CD14-positive monocyte (primary cell): ENCODE measurements around the gene ATRN. TPM values are rescaled to one million over a fixed set of nuclear protein-coding genes. Genes with fewer than 3 reads are reported as not detected.
"Not testable (repeated sequence)": the region's sequence is repeated elsewhere in the genome, so short reads cannot be mapped to it uniquely, and the experiment has no call there.

Source experiments
- DNase-seq, 3 donors: peaks; one replicate each; pipeline ENCODE4 v3.0.0-alpha.2; 2011 to 2022
- H2AFZ ChIP-seq: 2 replicates; pipeline ENCODE4 v1.6.0; 2012; ENCODE audit warnings: mild to moderate bottlenecking, low read depth, low read length, inconsistent platforms; ENCODE audit not compliant: insufficient read depth, poor library complexity, severe bottlenecking
- H3K27ac ChIP-seq, 2 donors: 1 replicate in 1 of 2; 2 replicates in 1 of 2; pipeline ENCODE4 v1.5.1; 2012 to 2013; ENCODE audit warnings: low read length in 2 of 2, control low read depth in 1 of 2, inconsistent platforms in 1 of 2, low read depth in 1 of 2, mild to moderate bottlenecking in 1 of 2
- H3K27me3 ChIP-seq, 2 donors: one replicate each; pipeline versions ENCODE4 v1.6.0 to v1.6.1; 2011 to 2013; ENCODE audit warnings: low read length in 2 of 2; ENCODE audit not compliant: control insufficient read depth in 2 of 2, insufficient read depth in 2 of 2
- H3K36me3 ChIP-seq, 2 donors: replicated peaks in 1 of 2; 1 replicate in 1 of 2; 2 replicates in 1 of 2; pipeline versions ENCODE4 v1.5.1 to v1.6.1; 2012 to 2013; ENCODE audit warnings: low read length in 2 of 2, control low read depth in 1 of 2, inconsistent platforms in 1 of 2, mild to moderate bottlenecking in 1 of 2; ENCODE audit not compliant: insufficient read depth in 2 of 2, control insufficient read depth in 1 of 2
- H3K4me1 ChIP-seq, 2 donors: 1 replicate in 1 of 2; 2 replicates in 1 of 2; pipeline versions ENCODE4 v1.5.1 to v1.6.1; 2012 to 2013; ENCODE audit warnings: low read length in 2 of 2, control low read depth in 1 of 2, inconsistent platforms in 1 of 2, mild to moderate bottlenecking in 1 of 2, moderate library complexity in 1 of 2; ENCODE audit not compliant: insufficient read depth in 2 of 2, control insufficient read depth in 1 of 2
- H3K4me2 ChIP-seq: replicated peaks from 2 replicates; pipeline ENCODE3; 2012; ENCODE audit warnings: low read length, moderate library complexity, mild to moderate bottlenecking; ENCODE audit not compliant: poor library complexity, severe bottlenecking; ENCODE audit errors: extremely low read depth
- H3K4me3 ChIP-seq, 3 experiments: fragments of 200-600 bp in 1 of 3; sonication (generic) in 1 of 3; replicated peaks in 1 of 3; 1 replicate in 2 of 3; 2 replicates in 1 of 3; pipeline ENCODE4 v1.5.1; 2011 to 2013; ENCODE audit warnings: low read length in 3 of 3, mild to moderate bottlenecking in 3 of 3, control low read depth in 2 of 3, low read depth in 2 of 3, inconsistent platforms in 1 of 3, moderate library complexity in 1 of 3
- H3K79me2 ChIP-seq: 2 replicates; pipeline ENCODE4 v1.6.0; 2012; ENCODE audit warnings: mild to moderate bottlenecking, control low read depth, inconsistent platforms, low read length, moderate library complexity; ENCODE audit not compliant: insufficient read depth
- H3K9ac ChIP-seq: 2 replicates; pipeline ENCODE4 v1.6.0; 2017; ENCODE audit warnings: low read length, mild to moderate bottlenecking; ENCODE audit not compliant: insufficient read depth, poor library complexity, severe bottlenecking
- H3K9me3 ChIP-seq, 2 donors: replicated peaks in 1 of 2; 1 replicate in 1 of 2; 2 replicates in 1 of 2; pipeline versions ENCODE4 v1.5.1 to v1.6.1; 2012 to 2013; ENCODE audit warnings: low read length in 2 of 2, control low read depth in 1 of 2; ENCODE audit not compliant: control insufficient read depth in 1 of 2, insufficient read depth in 1 of 2
- H4K20me1 ChIP-seq: 2 replicates; pipeline ENCODE4 v1.6.0; 2012; ENCODE audit warnings: mild to moderate bottlenecking, low read length, control low read depth, moderate library complexity; ENCODE audit not compliant: insufficient read depth
- H3K27ac Mint-ChIP-seq, 7 donors: one replicate each; pipeline ENCODE4 v1.8.0; 2020; ENCODE audit warnings: mild to moderate bottlenecking in 7 of 7, mixed read lengths in 7 of 7, moderate library complexity in 6 of 7, inconsistent platforms in 2 of 7
- H3K27me3 Mint-ChIP-seq, 3 donors: one replicate each; pipeline ENCODE4 v1.8.0; 2021 to 2022; ENCODE audit warnings: low read depth in 3 of 3, mild to moderate bottlenecking in 3 of 3, mixed read lengths in 3 of 3, moderate library complexity in 3 of 3, inconsistent platforms in 1 of 3
- H3K36me3 Mint-ChIP-seq, 2 donors: one replicate each; pipeline ENCODE4 v1.8.0; 2020; ENCODE audit warnings: mixed read lengths in 2 of 2, inconsistent platforms in 1 of 2, mild to moderate bottlenecking in 1 of 2
- H3K4me1 Mint-ChIP-seq: one replicate; pipeline ENCODE4 v1.8.0; 2020; ENCODE audit warnings: mild to moderate bottlenecking, mixed read lengths
- H3K4me3 Mint-ChIP-seq, 2 donors: one replicate each; pipeline ENCODE4 v1.8.0; 2020; ENCODE audit warnings: mild to moderate bottlenecking in 2 of 2, mixed read lengths in 2 of 2, moderate library complexity in 1 of 2
- H3K9me3 Mint-ChIP-seq, 7 donors: one replicate each; pipeline ENCODE4 v1.8.0; 2020 to 2022; ENCODE audit warnings: mixed read lengths in 7 of 7, mild to moderate bottlenecking in 6 of 7, moderate library complexity in 6 of 7, inconsistent platforms in 2 of 7
- WGBS: methylation state at CpG from one replicate; pipeline ENCODE4 v1.1.5; 2013; ENCODE audit warnings: missing lambda C conversion rate; ENCODE audit not compliant: insufficient coverage; 5-methylcytosine and 5-hydroxymethylcytosine counted together
- intact Hi-C, 2 donors: fragments of 100-400 bp; cut with micrococcal nuclease; formaldehyde crosslinking; loops; one replicate each; pipeline versions ENCODE4 v1.15.0 to v1.15.1; 2023
- polyA plus RNA-seq, 3 donors: library from polyadenylated mRNA; depleted of rRNA in 1 of 3; unstranded in 2 of 3; stranded (reverse) in 1 of 3; fragments of 300-500 nt in 2 of 3; fragments of >200 nt in 1 of 3; fragmentation: Illumina TruSeq in 2 of 3; gene quantifications; 1 replicate in 2 of 3; 2 replicates in 1 of 3; pipeline ENCODE4 v1.2.3, GENCODE V29; 2012 to 2021
- TF ChIP-seq, protein P1 (sequence below): fragments of 200-600 bp; IDR thresholded peaks from one replicate; pipeline ENCODE4 v1.8.0; 2022; ENCODE audit warnings: antibody characterized with exemption, mild to moderate bottlenecking

The ATRN gene
- polyA plus RNA-seq, 3 donors, result 10.2 to 17.4 (median 11.5) TPM

DNA sequence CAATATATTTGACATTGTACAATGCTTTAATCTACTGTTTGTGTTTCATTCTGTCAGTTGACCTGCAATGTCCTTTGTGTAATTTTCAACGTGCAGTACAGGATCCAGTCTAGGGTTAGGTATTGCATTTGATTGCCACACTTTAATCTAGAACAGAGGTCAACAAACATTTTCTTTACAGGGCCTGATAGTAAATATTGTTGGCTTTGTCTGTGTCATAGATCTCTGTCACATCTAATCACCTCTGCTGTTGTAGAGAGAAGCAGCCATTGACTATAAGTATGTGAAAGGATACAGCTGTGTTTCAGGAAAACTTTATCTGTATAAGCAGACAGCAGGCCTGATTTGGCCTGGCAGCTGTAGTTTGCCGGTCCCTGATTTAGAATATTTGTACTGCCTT is 39.3 kb downstream of the ATRN start:
- WGBS, result no CpG with 5 or more reads among the region's 2 CpGs
- Mint-ChIP-seq H3K9me3 (peaks cover 0 to 4% (median 0%) of the 10 kb centered on the region in 7 donors), H3K4me3 (no peak overlapping the region), H3K27ac (no peak overlapping the region), H3K27me3 (peaks cover 0 to 3% (median 0%) of the 10 kb centered on the region in 3 donors), H3K4me1 (peaks cover 10% of the 10 kb centered on the region), H3K36me3 (peaks cover 2% of the 10 kb centered on the region in 2 donors)
- H3K4me2 ChIP-seq, result no peak overlapping the region
- intact Hi-C loops, result no loop called here
- H3K36me3 ChIP-seq, result no peaks in the 10 kb centered on the region
- no peak overlapping the region for H2AFZ ChIP-seq
- H3K9ac ChIP-seq, result no peak overlapping the region
- peaks cover 0 to 10% of the 10 kb centered on the region in 2 donors for H3K4me1 ChIP-seq
- no peak overlapping the region for H3K4me3 ChIP-seq
- peaks cover 12% of the 10 kb centered on the region for H4K20me1 ChIP-seq
- TF ChIP-seq, protein P1, sequence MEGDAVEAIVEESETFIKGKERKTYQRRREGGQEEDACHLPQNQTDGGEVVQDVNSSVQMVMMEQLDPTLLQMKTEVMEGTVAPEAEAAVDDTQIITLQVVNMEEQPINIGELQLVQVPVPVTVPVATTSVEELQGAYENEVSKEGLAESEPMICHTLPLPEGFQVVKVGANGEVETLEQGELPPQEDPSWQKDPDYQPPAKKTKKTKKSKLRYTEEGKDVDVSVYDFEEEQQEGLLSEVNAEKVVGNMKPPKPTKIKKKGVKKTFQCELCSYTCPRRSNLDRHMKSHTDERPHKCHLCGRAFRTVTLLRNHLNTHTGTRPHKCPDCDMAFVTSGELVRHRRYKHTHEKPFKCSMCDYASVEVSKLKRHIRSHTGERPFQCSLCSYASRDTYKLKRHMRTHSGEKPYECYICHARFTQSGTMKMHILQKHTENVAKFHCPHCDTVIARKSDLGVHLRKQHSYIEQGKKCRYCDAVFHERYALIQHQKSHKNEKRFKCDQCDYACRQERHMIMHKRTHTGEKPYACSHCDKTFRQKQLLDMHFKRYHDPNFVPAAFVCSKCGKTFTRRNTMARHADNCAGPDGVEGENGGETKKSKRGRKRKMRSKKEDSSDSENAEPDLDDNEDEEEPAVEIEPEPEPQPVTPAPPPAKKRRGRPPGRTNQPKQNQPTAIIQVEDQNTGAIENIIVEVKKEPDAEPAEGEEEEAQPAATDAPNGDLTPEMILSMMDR, result no peak
- DNase-seq, result no peak
- H3K27me3 ChIP-seq, result no peaks in the 10 kb centered on the region
- no peaks in the 10 kb centered on the region for H3K79me2 ChIP-seq
- H3K27ac ChIP-seq, result no peak overlapping the region
- H3K9me3 ChIP-seq, result no peaks in the 10 kb centered on the region

DNA sequence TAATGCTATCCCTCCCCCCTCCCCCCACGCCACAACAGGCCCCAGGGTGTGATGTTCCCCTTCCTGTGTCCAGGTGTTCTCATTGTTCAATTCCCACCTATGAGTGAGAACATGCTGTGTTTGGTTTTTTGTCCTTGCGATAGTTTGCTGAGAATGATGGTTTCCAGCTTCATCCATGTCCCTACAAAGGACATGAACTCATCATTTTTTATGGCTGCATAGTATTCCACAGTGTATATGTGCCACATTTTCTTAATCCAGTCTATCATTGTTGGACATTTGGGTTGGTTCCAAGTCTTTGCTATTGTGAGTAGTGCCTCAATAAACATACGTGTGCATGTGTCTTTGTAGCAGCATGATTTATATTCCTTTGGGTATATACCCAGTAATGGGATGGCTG is 41.4 kb downstream of the ATRN start:
- H3K36me3 ChIP-seq, H3K4me3 ChIP-seq, H3K27me3 Mint-ChIP-seq, H3K4me1 ChIP-seq, H3K27ac Mint-ChIP-seq, H3K36me3 Mint-ChIP-seq, intact Hi-C loops, H3K9me3 Mint-ChIP-seq, H2AFZ ChIP-seq, H3K79me2 ChIP-seq, H3K27me3 ChIP-seq, H3K4me1 Mint-ChIP-seq, H3K9ac ChIP-seq, H3K4me2 ChIP-seq, H3K4me3 Mint-ChIP-seq, H3K27ac ChIP-seq, H3K9me3 ChIP-seq, DNase-seq: not testable (repeated sequence)
- H4K20me1 ChIP-seq, result peaks cover 21% of the 10 kb centered on the region
- WGBS, result no CpG with 5 or more reads among the region's 3 CpGs
